GM12872 (cell line): ENCODE data around the gene PLCXD3.

Experiments
- CTCF ChIP-seq: IDR thresholded peaks from 3 replicates; pipeline ENCODE4 v1.5.1; 2011; ENCODE audit warnings: low read depth, mild to moderate bottlenecking, low read length, moderate library complexity; ENCODE audit not compliant: insufficient read depth

PLCXD3 gene

GRCh38 chr5:41399839-41400238, 110.6 kb downstream of the PLCXD3 start:
- TF ChIP-seq CTCF, result no peak

DNA sequence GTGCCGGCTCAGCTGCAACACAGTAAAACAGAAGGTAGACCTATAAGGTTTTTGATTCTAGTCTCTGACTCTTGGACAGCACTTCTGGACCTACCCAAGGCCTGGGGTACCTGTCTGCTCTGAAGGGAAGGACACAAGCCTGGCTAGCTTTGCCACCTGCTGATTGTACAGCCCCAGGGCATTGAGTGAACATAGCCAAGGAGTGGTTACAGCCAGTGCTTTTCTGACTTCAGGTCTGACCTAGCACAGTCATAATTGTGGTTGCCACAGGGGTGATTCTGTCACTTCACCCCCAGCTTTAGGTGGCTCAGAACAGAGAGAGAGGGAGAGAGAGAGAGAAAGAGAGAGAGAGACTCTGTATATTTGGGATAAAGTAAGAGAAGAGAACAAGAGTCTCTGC, 118.4 kb downstream of the PLCXD3 start:
- no peak for TF ChIP-seq CTCF

DNA sequence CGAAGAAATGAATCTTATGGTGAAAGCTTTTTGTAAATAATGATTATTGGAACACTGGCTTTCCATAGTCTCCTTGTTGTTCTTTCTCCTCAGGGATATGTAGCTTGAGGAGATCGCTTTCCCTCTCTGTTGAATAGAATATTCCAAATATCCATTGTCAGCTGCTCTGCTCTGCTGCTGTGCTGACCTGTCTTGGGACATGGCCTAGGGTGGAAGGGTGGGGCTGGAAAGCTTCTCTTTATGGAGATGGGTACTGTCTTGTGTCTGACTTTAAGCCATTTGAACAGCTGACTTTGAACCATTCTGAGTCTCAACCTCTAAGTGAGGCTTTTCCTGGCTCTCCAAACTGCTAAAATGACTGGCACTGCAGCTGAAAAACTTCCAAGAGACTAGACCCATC, 135.8 kb downstream of the PLCXD3 start:
- no peak for TF ChIP-seq CTCF

- no peak for TF ChIP-seq CTCF
Observed at GRCh38 chr5:41373230-41373629, 137.2 kb downstream of the PLCXD3 start.

GRCh38 chr5:41371738-41372137, 138.7 kb downstream of the PLCXD3 start:
- no peak for TF ChIP-seq CTCF

- TF ChIP-seq CTCF, result no peak
Observed at GRCh38 chr5:41370482-41370881, 139.9 kb downstream of the PLCXD3 start.

DNA sequence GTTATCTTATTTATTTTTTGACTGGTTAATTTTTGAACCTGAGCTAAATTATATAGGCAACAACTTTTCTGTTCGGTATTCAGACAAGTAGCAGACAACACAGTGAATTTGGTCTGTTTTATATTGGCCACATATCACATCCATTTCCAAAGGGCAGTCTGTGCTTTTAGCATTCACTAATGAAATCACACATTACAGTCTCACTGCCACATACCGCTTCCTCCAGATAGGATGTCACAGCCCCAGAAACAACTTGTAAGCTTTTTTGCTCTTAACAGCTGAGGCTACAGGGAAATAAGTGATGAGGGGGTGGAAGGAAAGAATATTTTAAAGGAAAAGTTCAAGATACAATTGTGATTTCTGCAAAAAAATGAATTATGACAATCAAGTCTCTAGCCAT, 140.6 kb downstream of the PLCXD3 start:
- TF ChIP-seq CTCF, result no peak

DNA sequence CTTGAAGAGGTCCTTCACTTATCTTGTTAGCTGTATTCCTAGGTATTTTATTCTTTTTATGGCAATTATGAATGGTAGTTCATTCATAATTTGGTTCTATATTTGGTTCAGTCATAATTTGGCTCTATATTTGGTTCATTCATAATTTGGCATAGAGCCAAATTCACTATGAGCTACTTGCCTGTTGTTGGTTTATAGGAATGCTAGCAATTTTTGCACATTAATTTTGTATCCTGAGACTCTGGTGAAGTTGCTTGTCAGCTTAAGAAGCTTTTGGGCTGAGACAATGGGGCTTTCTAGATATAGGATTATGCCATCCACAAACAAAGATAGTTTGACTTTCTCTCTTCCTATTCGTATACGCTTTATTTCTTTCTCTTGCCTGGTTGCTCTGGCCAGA, 142.2 kb downstream of the PLCXD3 start:
- TF ChIP-seq CTCF, result no peak
